H1 (cell line): Measurements from ENCODE around the gene ANKRD11. TPM values are rescaled to one million over a fixed set of nuclear protein-coding genes. Genes with fewer than 3 reads are reported as not detected.

Experiments
- CTCF ChIA-PET: fragments of 300-600 bp; sonication (Branson Sonifier 250); formaldehyde crosslinking; loops from one replicate; lab custom pipeline; 2021; ENCODE audit not compliant: partially characterized antibody; lab: Charles Lee
- POLR2A ChIA-PET: fragments of 300-600 bp; sonication (Branson Sonifier 250); formaldehyde crosslinking; loops from one replicate; lab custom pipeline; 2021; ENCODE audit warnings: inconsistent platforms; ENCODE audit not compliant: partially characterized antibody; lab: Charles Lee
- DNase-seq, 2 experiments: peaks; one replicate each; pipeline versions ENCODE4 v3.0.0 to v3.0.0-alpha.2; 2010 to 2022; ENCODE audit warnings: low spot score in 2 of 2, low read depth in 1 of 2, mixed read lengths in 1 of 2
- FAIRE-seq: peaks from 2 replicates; lab custom pipeline; 2011; peaks lifted over from hg19 to GRCh38; lab: Jason Lieb, UNC
- H2AFZ ChIP-seq: 2 replicates; pipeline ENCODE4 v1.8.1; 2012; ENCODE audit warnings: low read length, inconsistent platforms
- H2AK5ac ChIP-seq: 2 replicates; pipeline ENCODE4 v1.6.1; 2013; ENCODE audit warnings: low read depth, low read length
- H2BK120ac ChIP-seq: replicated peaks from 2 replicates; pipeline ENCODE3; 2013; ENCODE audit warnings: low read depth, low read length, inconsistent platforms
- H2BK12ac ChIP-seq: 2 replicates; pipeline ENCODE4 v1.6.1; 2013; ENCODE audit warnings: low read depth, low read length
- H2BK15ac ChIP-seq: 2 replicates; pipeline ENCODE4 v1.6.1; 2013; ENCODE audit warnings: low read length
- H2BK20ac ChIP-seq: 2 replicates; pipeline ENCODE4 v1.6.1; 2013; ENCODE audit warnings: low read length
- H2BK5ac ChIP-seq: 2 replicates; pipeline ENCODE4 v1.6.1; 2013; ENCODE audit warnings: low read depth, low read length
- H3K14ac ChIP-seq: 2 replicates; pipeline ENCODE4 v1.6.1; 2013; ENCODE audit warnings: inconsistent platforms; ENCODE audit not compliant: insufficient read length
- H3K18ac ChIP-seq: 2 replicates; pipeline ENCODE4 v1.6.1; 2013; ENCODE audit warnings: low read length; ENCODE audit errors: extremely low read depth
- H3K23ac ChIP-seq: 2 replicates; pipeline ENCODE4 v1.6.1; 2013; ENCODE audit warnings: inconsistent platforms; ENCODE audit not compliant: insufficient read length
- H3K23me2 ChIP-seq: 2 replicates; pipeline ENCODE4 v1.6.1; 2013; ENCODE audit warnings: low read depth, low read length
- H3K27ac ChIP-seq: 2 replicates; pipeline ENCODE4 v1.6.1; 2011; ENCODE audit warnings: low read depth, low read length, inconsistent platforms
- H3K27me3 ChIP-seq, 4 experiments: replicated peaks in 1 of 4; 1 replicate in 1 of 4; 2 replicates in 3 of 4; pipeline versions ENCODE4 v1.6.1 to v1.8.1; 2011 to 2013; ENCODE audit warnings: low read length in 3 of 4, mild to moderate bottlenecking in 3 of 4, inconsistent platforms in 2 of 4, mixed read lengths in 2 of 4, moderate library complexity in 1 of 4; ENCODE audit not compliant: control insufficient read depth in 3 of 4, insufficient read depth in 3 of 4; ENCODE audit errors: extremely low read depth in 1 of 4
- H3K36me3 ChIP-seq, 4 experiments: 2 replicates each; pipeline versions ENCODE4 v1.6.1 to v1.8.1; 2011 to 2013; ENCODE audit warnings: mild to moderate bottlenecking in 4 of 4, low read length in 3 of 4, moderate library complexity in 2 of 4, control low read depth in 1 of 4, inconsistent platforms in 1 of 4; ENCODE audit not compliant: insufficient read depth in 4 of 4, control insufficient read depth in 2 of 4
- H3K4ac ChIP-seq: replicated peaks from 2 replicates; pipeline ENCODE3; 2013; ENCODE audit warnings: low read length, low read depth, mixed read lengths, inconsistent platforms; ENCODE audit not compliant: insufficient read length
- H3K4me1 ChIP-seq, 4 experiments: replicated peaks in 1 of 4; 1 replicate in 1 of 4; 2 replicates in 3 of 4; pipeline versions ENCODE4 v1.6.1 to v1.8.1; 2011 to 2013; ENCODE audit warnings: low read length in 3 of 4, inconsistent platforms in 2 of 4, mixed read lengths in 1 of 4; ENCODE audit not compliant: insufficient read depth in 4 of 4, control insufficient read depth in 3 of 4
- H3K4me2 ChIP-seq, 2 experiments: 2 replicates each; pipeline versions ENCODE4 v1.6.1 to v1.8.1; 2011 to 2013; ENCODE audit warnings: low read depth in 2 of 2, low read length in 2 of 2, control low read depth in 1 of 2, inconsistent platforms in 1 of 2, mild to moderate bottlenecking in 1 of 2; ENCODE audit not compliant: insufficient read depth in 1 of 2
- H3K4me3 ChIP-seq, 4 experiments: fragments of 200-600, 300-600 bp in 1 of 4; sonication (generic), shearing (Covaris generic), sonication (Bioruptor Twin) in 1 of 4; 2 replicates each; pipeline versions ENCODE4 v1.5.1 to v1.8.1; 2011 to 2016; ENCODE audit warnings: low read length in 4 of 4, low read depth in 3 of 4, control low read depth in 2 of 4, inconsistent platforms in 2 of 4, mild to moderate bottlenecking in 2 of 4, mixed read lengths in 1 of 4, moderate library complexity in 1 of 4; ENCODE audit not compliant: insufficient read depth in 2 of 4; ENCODE audit errors: extremely low read depth in 1 of 4
- H3K56ac ChIP-seq: replicated peaks from 2 replicates; pipeline ENCODE3; 2013; ENCODE audit warnings: low read depth, mild to moderate bottlenecking, mixed read lengths, low read length, inconsistent platforms; ENCODE audit not compliant: insufficient read length
- H3K79me1 ChIP-seq: 2 replicates; pipeline ENCODE4 v1.6.1; 2013; ENCODE audit warnings: low read depth, low read length, control low read depth
- H3K79me2 ChIP-seq, 2 experiments: 2 replicates each; pipeline versions ENCODE4 v1.6.1 to v1.8.1; 2012 to 2013; ENCODE audit warnings: low read length in 2 of 2, mild to moderate bottlenecking in 2 of 2, inconsistent platforms in 1 of 2; ENCODE audit not compliant: insufficient read depth in 2 of 2, control insufficient read depth in 1 of 2
- H3K9ac ChIP-seq, 4 experiments: replicated peaks in 1 of 4; 1 replicate in 1 of 4; 2 replicates in 3 of 4; pipeline versions ENCODE4 v1.6.1 to v1.8.1; 2011 to 2013; ENCODE audit warnings: low read depth in 3 of 4, low read length in 3 of 4, control low read depth in 2 of 4, mild to moderate bottlenecking in 2 of 4, moderate library complexity in 2 of 4, inconsistent platforms in 1 of 4; ENCODE audit errors: extremely low read depth in 1 of 4
- H3K9me3 ChIP-seq, 2 experiments: 2 replicates each; pipeline versions ENCODE4 v1.6.1 to v1.8.1; 2012 to 2013; ENCODE audit warnings: mild to moderate bottlenecking in 2 of 2, moderate library complexity in 2 of 2, control low read depth in 1 of 2, inconsistent platforms in 1 of 2, low read depth in 1 of 2, low read length in 1 of 2, mixed read lengths in 1 of 2; ENCODE audit not compliant: insufficient read depth in 2 of 2
- H4K20me1 ChIP-seq, 2 experiments: replicated peaks in 1 of 2; 2 replicates each; pipeline versions ENCODE3 to v1.8.1; 2011 to 2013; ENCODE audit warnings: inconsistent platforms in 2 of 2, low read length in 2 of 2, mild to moderate bottlenecking in 1 of 2; ENCODE audit not compliant: insufficient read depth in 2 of 2, control insufficient read depth in 1 of 2
- H4K5ac ChIP-seq: 2 replicates; pipeline ENCODE4 v1.6.1; 2013; ENCODE audit warnings: low read length, low read depth, mixed read lengths, inconsistent platforms; ENCODE audit not compliant: insufficient read length
- H4K8ac ChIP-seq: 2 replicates; pipeline ENCODE4 v1.8.0; 2013; ENCODE audit warnings: mild to moderate bottlenecking, moderate library complexity, low read length, inconsistent platforms; ENCODE audit not compliant: insufficient read depth; ENCODE audit errors: extremely low read depth
- H4K91ac ChIP-seq: replicated peaks from 2 replicates; pipeline ENCODE3; 2013; ENCODE audit warnings: low read length, mixed read lengths, inconsistent platforms; ENCODE audit not compliant: insufficient read length
- CBX8 ChIP-seq: fragments of 300-800, 300-1000 bp; sonication (generic); IDR thresholded peaks from 2 replicates; pipeline ENCODE4 v1.7.1; 2016; ENCODE audit warnings: low read depth, low read length, borderline replicate concordance
- HDAC2 ChIP-seq, 2 experiments: fragments of 300-600 bp in 1 of 2; sonication (generic) in 1 of 2; IDR thresholded peaks; 2 replicates each; pipeline ENCODE4 v1.6.1; 2011 to 2012; ENCODE audit warnings: low read depth in 2 of 2, low read length in 2 of 2, mild to moderate bottlenecking in 2 of 2, moderate library complexity in 2 of 2, borderline replicate concordance in 1 of 2, inconsistent platforms in 1 of 2
- JUN ChIP-seq: IDR thresholded peaks from 2 replicates; pipeline ENCODE4 v1.6.1; 2011; ENCODE audit warnings: low read depth, mild to moderate bottlenecking, improper control_type of control experiment, low read length
- JUND ChIP-seq: IDR thresholded peaks from 2 replicates; pipeline ENCODE4 v1.6.1; 2011; ENCODE audit warnings: mild to moderate bottlenecking, improper control_type of control experiment, low read length
- RAD21 ChIP-seq, 2 experiments: IDR thresholded peaks in 1 of 2; conservative IDR thresholded peaks in 1 of 2; 2 replicates each; pipeline ENCODE4 v1.6.1; 2011; ENCODE audit warnings: low read depth in 2 of 2, low read length in 2 of 2, improper control_type of control experiment in 1 of 2, inconsistent platforms in 1 of 2, mild to moderate bottlenecking in 1 of 2, moderate library complexity in 1 of 2
- RBBP5 ChIP-seq: IDR thresholded peaks from 2 replicates; pipeline ENCODE4 v1.7.1; 2012; ENCODE audit warnings: low read depth, mild to moderate bottlenecking, inconsistent platforms, low read length, moderate library complexity, borderline replicate concordance
- SIN3A ChIP-seq, 2 experiments: IDR thresholded peaks in 1 of 2; conservative IDR thresholded peaks in 1 of 2; 2 replicates each; pipeline ENCODE4 v1.6.1; 2011 to 2012; ENCODE audit warnings: low read length in 2 of 2, improper control_type of control experiment in 1 of 2, low read depth in 1 of 2, mild to moderate bottlenecking in 1 of 2
- WGBS, 2 experiments: shearing (Covaris generic) in 1 of 2; methylation state at CpG; one replicate each; pipeline versions ENCODE4 v1.1.6 to v1.1.7; 2013 to 2015; ENCODE audit warnings: low lambda C conversion rate in 2 of 2, mixed read lengths in 2 of 2, inconsistent platforms in 1 of 2, low coverage in 1 of 2, missing lambda C conversion rate in 1 of 2; ENCODE audit not compliant: insufficient replicate concordance in 2 of 2, insufficient coverage in 1 of 2, insufficient read length in 1 of 2; ENCODE audit errors: extremely low coverage in 1 of 2, missing lambda C conversion rate in 1 of 2; 5-methylcytosine and 5-hydroxymethylcytosine counted together
- polyA plus RNA-seq, 7 experiments: library from polyadenylated mRNA; depleted of rRNA in 3 of 7; stranded (reverse) in 5 of 7; unstranded in 2 of 7; fragments of >200 nt in 5 of 7; fragments of 200-250 nt in 2 of 7; gene quantifications; 1 replicate in 5 of 7; 2 replicates in 1 of 7; 4 replicates in 1 of 7; pipeline versions ENCODE4 v1.2.1 to v1.2.3, GENCODE V29; 2011 to 2013; ENCODE audit warnings: missing spikeins in 2 of 7, mixed read lengths in 2 of 7
- total RNA-seq: library from RNA; stranded (reverse); fragmentation: NEBNext Ultra II Directional; extraction: Animal tissue kit (Norgen Biotek cat#: 25700); gene quantifications from 2 replicates; pipeline ENCODE4 v1.2.1, GENCODE V29; 2021

The ANKRD11 gene
- total and polyA plus RNA-seq, 2 of the 8 experiments (the other 6 are each of a cell fraction or from before 2014, with no cell fraction given) = 46.5 to 142 TPM

GRCh38 chr16:89530401-89531381 lies 40.3 kb upstream of the ANKRD11 start:
- Histone ChIP-seq H4K20me1 (peaks cover 7 to 13% of the 10 kb centered on the region in 2 experiments), H4K8ac (no peak overlapping the region; the same call in 1 of the 2 replicates), H3K9me3 (no peaks in the 10 kb centered on the region), H3K79me2 (peaks cover 0 to 3% of the 10 kb centered on the region in 2 experiments; a peak in 1 of 4 replicates), H3K18ac (no peak overlapping the region), H3K14ac (no peak overlapping the region), H3K27me3 (no peaks in the 10 kb centered on the region), H3K9ac (no peak overlapping the region), H2BK5ac (no peak overlapping the region; the same call in 1 of the 2 replicates), H3K4ac (no peak overlapping the region), H3K79me1 (peaks cover 5% of the 10 kb centered on the region), H2AFZ (no peak overlapping the region), H3K4me2 (no peak overlapping the region), H4K91ac (no peak overlapping the region), H2BK15ac (no peak overlapping the region), H4K5ac (no peak overlapping the region), H3K56ac (no peak overlapping the region), H3K27ac (no peak overlapping the region), H2BK120ac (no peak overlapping the region), H3K4me3 (no peak overlapping the region), H2BK20ac (no peak overlapping the region), H3K23me2 (no peaks in the 10 kb centered on the region), H2BK12ac (no peak overlapping the region), H3K36me3 (peaks cover 33 to 81% (median 69%) of the 10 kb centered on the region in 4 experiments), H2AK5ac (no peak overlapping the region), H3K23ac (no peak overlapping the region), H3K4me1 (no peaks in the 10 kb centered on the region)
- ChIA-PET CTCF (interaction anchor here (1.0 to 1.7 kb wide), 2 partner anchors 12 to 21 kb away, joined by 3 to 4 read pairs; no protein-coding TSS in a partner anchor), POLR2A (interaction anchor here (1.1 to 1.7 kb wide), 3 partner anchors 12 to 34 kb away, joined by 3 to 6 read pairs (median 3); partner anchors contain the start of gene SPG7)
- FAIRE-seq = no peak
- no peak for DNase-seq
- WGBS, 2 experiments = 94% methylated on average over 37 of the region's 37 CpGs; no CpG with 5 or more reads in 1 of the 2 experiments
- TF ChIP-seq CBX8 (no peak), RAD21 (IDR thresholded peaks at IDR 0.05 in 1 of 2, conservative IDR thresholded peaks at IDR 0.05 in 1 of 2; ENCODE audit: low read depth in 2 of 2, low read length in 2 of 2) (no peak), JUND (no peak), RBBP5 (no peak), SIN3A (conservative IDR thresholded peaks at IDR 0.05 in 1 of 2, IDR thresholded peaks at IDR 0.05 in 1 of 2; ENCODE audit: low read depth in 1 of 2, low read length in 2 of 2) (no peak), JUN (no peak), HDAC2 (IDR thresholded peaks at IDR 0.05; ENCODE audit: borderline replicate concordance in 1 of 2, low read depth in 2 of 2, low read length in 2 of 2) (no peak)
